ENCODE data around the gene PSMD13. TPM values are rescaled to one million over a fixed set of nuclear protein-coding genes. Genes with fewer than 3 reads are reported as not detected.

Gene PSMD13
- total RNA-seq, 6 donors from 2014 or later = 85.2 to 113 (median 106) TPM

DNA sequence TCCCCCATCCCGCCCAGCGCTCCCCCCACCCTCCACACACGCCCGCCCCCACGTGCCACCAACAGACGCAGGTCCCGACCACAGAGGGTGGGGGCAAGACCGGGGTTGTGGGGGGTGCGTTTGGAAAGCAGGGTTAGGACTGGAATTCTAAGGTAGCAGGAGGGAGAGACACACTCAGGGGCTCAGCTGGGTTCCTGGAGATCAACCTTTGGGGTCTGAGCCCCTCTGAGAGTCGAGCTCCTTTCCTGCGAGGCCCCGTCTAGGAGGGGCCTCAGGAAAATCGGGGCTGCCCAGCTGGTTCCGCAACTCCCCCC, 52.6 kb downstream of the PSMD13 start:
- H3K4me1 ChIP-seq = peaks cover 14 to 25% (median 21%) of the 10 kb centered on the region in 4 donors
- no peaks in the 10 kb centered on the region for H3K9me3 ChIP-seq
- 24% methylated on average over 6 of the region's 14 CpGs; no CpG with 5 or more reads in 1 of the 2 donors for WGBS, 2 donors
- no peak for DNase-seq
- H3K27me3 ChIP-seq = no peaks in the 10 kb centered on the region
- peak in 1 of 2 donors; percentile 1 for ATAC-seq (ENCODE audit: low FRiP score in 2 of 2)
- H3K4me3 ChIP-seq = peak overlapping the region; percentile 35 to 88 (median 82)
- peaks cover 0 to 26% (median 14%) of the 10 kb centered on the region in 4 donors for H3K36me3 ChIP-seq
- peak overlapping the region; percentile 81 to 91 (median 81) for H3K27ac ChIP-seq
- TF ChIP-seq POLR2A (IDR thresholded peaks at IDR 0.05) (no peak), POLR2AphosphoS5 (IDR thresholded peaks at IDR 0.05) (no peak), EP300 (IDR thresholded peaks at IDR 0.05) (no peak)
- TF ChIP-seq, protein P1, sequence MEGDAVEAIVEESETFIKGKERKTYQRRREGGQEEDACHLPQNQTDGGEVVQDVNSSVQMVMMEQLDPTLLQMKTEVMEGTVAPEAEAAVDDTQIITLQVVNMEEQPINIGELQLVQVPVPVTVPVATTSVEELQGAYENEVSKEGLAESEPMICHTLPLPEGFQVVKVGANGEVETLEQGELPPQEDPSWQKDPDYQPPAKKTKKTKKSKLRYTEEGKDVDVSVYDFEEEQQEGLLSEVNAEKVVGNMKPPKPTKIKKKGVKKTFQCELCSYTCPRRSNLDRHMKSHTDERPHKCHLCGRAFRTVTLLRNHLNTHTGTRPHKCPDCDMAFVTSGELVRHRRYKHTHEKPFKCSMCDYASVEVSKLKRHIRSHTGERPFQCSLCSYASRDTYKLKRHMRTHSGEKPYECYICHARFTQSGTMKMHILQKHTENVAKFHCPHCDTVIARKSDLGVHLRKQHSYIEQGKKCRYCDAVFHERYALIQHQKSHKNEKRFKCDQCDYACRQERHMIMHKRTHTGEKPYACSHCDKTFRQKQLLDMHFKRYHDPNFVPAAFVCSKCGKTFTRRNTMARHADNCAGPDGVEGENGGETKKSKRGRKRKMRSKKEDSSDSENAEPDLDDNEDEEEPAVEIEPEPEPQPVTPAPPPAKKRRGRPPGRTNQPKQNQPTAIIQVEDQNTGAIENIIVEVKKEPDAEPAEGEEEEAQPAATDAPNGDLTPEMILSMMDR (IDR thresholded peaks at IDR 0.05) = no peak

DNA sequence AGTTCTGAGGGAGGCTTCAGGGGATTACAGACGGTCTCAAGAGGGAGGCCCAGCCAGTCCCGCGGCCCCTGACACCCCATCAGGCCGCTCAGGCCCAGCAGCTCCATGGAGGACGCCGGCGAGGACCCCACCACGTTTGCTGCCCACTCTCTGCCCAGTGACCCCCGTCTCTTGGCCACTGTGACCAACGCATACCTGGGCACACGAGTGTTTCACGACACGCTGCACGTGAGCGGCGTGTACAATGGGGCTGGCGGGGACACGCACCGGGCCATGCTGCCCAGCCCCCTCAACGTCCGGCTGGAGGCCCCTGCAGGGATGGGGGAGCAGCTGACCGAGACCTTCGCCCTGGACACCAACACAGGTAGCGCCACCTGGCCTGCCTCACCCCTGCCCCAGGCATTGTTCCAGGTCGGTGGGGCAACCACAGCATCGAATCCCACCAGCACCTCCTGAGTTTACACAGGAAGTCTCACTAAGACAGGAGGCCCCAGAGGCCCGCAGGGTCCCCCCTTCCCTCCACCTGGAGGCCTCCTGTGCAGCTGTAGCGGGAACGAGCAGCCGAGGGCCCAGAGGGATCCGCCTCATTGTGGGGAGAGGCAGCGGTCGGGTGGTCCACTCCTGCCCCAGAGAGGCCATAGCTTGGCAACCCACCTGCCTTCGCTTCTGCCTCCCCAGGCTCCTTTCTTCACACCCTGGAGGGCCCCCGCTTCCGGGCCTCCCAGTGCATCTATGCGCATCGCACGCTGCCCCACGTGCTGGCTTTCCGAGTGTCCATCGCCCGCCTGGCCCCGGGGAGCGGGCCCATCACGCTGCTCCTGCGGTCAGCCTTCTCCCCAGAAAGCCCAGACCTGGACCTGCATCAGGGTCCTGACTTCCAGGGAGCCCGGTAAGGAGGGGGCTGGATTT, 53.2 kb downstream of the PSMD13 start:
- 82 to 92% methylated on average over 26 to 48 of the region's 48 CpGs for WGBS, 2 donors
- Histone ChIP-seq H3K27me3 (no peaks in the 10 kb centered on the region), H3K4me3 (peak overlapping the region in 3 of 4 donors; percentile 82 to 88 (median 83))

DNA sequence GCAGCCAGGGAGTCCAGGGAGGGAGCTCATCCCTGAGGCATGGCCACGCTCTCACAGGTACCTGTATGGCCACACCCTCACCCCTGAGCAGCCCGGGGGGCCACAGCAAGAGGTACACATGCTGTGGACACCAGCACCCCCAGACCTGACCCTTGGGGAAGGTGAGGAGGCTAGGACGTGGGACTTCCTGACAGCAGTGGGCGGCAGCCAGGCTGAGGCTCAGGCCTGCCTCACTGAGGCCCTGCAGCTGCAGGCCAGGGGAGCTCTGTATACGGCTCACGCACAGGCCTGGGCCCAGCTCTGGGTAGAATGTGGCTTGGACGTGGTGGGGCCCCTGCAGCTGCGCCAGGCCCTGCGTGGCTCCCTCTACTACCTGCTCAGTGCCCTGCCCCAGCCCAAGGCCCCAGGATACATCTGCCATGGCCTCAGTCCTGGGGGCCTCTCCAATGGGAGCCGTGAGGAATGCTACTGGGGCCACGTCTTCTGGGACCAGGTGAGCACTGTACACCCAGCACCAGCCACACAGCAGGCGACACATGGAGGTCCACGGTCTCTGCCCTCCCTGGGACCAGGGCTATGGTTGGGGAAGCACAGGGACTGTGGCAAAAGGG, 54.0 kb downstream of the PSMD13 start:
- WGBS, 2 donors = 89% methylated on average over 13 of the region's 13 CpGs; no CpG with 5 or more reads in 1 of the 2 donors
- Histone ChIP-seq H3K27me3 (no peaks in the 10 kb centered on the region), H3K9me3 (no peaks in the 10 kb centered on the region), H3K4me1 (peaks cover 14 to 25% (median 21%) of the 10 kb centered on the region in 4 donors), H3K27ac (peak overlapping the region in 1 of 4 donors; percentile 81), H3K4me3 (no peak overlapping the region), H3K36me3 (peaks cover 0 to 33% (median 17%) of the 10 kb centered on the region in 4 donors)
- DNase-seq = peak in 1 of 2 donors; percentile 67
- no peak for TF ChIP-seq EP300 (IDR thresholded peaks at IDR 0.05)
- no peak for TF ChIP-seq POLR2AphosphoS5 (IDR thresholded peaks at IDR 0.05)
- TF ChIP-seq, protein P1 (IDR thresholded peaks at IDR 0.05) = no peak
- no peak for TF ChIP-seq POLR2A (IDR thresholded peaks at IDR 0.05)
- ATAC-seq (ENCODE audit: low FRiP score in 2 of 2) = no peak

More for the DNA sequence above, 53.2 kb downstream of the PSMD13 start:
- Histone ChIP-seq H3K9me3 (no peaks in the 10 kb centered on the region), H3K27ac (peak overlapping the region; percentile 81 to 91 (median 81)), H3K4me1 (peaks cover 14 to 25% (median 21%) of the 10 kb centered on the region in 4 donors), H3K36me3 (peaks cover 0 to 32% (median 17%) of the 10 kb centered on the region in 4 donors)
- DNase-seq = peak; percentile 19 to 76
- ATAC-seq (ENCODE audit: low FRiP score in 2 of 2) = no peak
- TF ChIP-seq POLR2A (IDR thresholded peaks at IDR 0.05) (no peak), POLR2AphosphoS5 (IDR thresholded peaks at IDR 0.05) (no peak), EP300 (IDR thresholded peaks at IDR 0.05) (no peak)
- TF ChIP-seq, protein P1 (IDR thresholded peaks at IDR 0.05) = no peak

DNA sequence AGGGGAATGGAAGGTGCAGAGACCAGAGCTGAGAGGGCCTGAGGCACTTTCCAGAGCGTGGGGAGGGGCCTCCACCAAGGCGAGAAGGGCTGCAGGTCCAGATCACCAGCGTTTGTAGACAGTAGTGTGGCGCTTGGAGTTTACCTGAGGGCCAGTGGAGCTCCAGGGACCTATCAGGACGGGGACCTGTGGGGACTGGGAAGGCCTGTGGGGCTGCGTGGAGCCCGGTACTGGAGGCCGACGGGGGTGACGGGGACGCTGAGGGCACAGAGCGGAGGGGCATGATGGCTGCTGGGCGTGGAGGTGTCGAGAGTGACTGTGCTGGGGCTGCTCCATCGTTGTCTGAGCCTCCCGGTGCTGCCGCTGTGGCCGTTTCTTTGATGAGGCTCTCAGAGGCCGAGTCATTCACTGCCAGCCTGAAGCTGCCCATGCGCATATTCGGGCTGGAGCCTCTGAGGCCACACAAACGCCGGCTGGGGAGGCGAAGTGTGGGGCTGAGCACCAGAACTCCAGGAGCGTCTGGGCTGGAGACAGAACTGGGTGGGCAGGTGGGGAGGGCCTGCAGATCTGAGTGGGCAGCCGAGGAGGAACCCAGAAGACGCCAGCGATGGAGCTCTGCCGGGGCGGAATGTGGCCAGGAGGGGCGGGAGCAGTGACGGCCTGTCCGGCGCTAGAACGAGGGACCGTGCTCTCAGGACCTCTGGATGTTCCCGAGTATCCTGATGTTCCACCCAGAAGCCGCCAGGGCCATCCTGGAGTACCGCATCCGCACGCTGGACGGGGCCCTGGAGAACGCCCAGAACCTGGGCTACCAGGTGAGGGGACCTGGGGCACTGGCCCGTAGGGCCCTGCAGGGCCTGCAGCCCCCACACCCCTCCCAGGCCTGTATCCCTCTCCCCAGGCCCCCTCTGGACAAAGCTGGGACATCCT, 54.8 kb downstream of the PSMD13 start:
- Histone ChIP-seq H3K27ac (no peak overlapping the region), H3K27me3 (no peaks in the 10 kb centered on the region), H3K9me3 (no peaks in the 10 kb centered on the region), H3K36me3 (peaks cover 0 to 33% (median 17%) of the 10 kb centered on the region in 4 donors), H3K4me1 (peaks cover 14 to 25% (median 21%) of the 10 kb centered on the region in 4 donors), H3K4me3 (no peak overlapping the region)
- WGBS, 2 donors = 93% methylated on average over 30 to 41 of the region's 44 CpGs
- ATAC-seq (ENCODE audit: low FRiP score in 2 of 2) (no peak), DNase-seq (peak in 1 of 2 donors; percentile 76)
- TF ChIP-seq POLR2AphosphoS5 (IDR thresholded peaks at IDR 0.05) (no peak), EP300 (IDR thresholded peaks at IDR 0.05) (no peak), POLR2A (IDR thresholded peaks at IDR 0.05) (no peak)
- TF ChIP-seq, protein P1 (IDR thresholded peaks at IDR 0.05) = no peak

All from upper lobe of left lung (tissue), 6 donors.